ENCODE results near the gene PRUNE1. TPM values are rescaled to one million over a fixed set of nuclear protein-coding genes. Genes with fewer than 3 reads are reported as not detected.

PRUNE1 gene
- total RNA-seq, 1 donor from 2014 or later, result 15.0 TPM

DNA sequence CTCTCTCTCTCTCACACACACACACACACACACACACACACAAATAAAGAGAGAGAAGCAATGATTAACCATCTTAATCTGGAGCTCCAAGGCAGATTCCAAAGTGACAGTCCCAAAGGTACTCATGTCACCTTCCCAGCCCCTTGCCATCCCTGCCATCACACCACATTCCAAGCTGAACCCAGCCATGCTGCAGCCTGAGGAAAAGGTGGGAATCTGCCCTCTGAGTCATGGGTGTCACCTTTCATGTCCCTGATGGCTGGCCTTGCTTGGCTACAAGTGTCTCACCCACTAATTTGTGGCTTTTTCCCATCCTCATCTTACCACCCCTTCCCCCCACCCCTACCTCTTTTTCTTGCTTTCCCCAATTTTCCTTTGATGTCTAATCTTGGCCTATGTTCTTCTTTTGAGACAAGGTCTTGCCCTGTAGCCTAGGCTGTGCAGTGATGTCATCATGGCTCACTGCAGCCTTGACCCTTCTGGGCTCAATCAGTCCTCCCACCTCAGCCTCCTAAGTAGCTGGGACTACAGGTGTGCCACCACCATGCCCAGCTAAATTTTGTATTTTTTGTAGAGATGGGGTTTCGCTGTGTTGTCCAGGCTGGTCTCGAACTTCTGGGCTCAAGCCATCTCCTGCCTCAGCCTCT is 22.9 kb upstream of the PRUNE1 start:
- H3K27ac Mint-ChIP-seq, result no peak overlapping the region
- no peaks in the 10 kb centered on the region for H3K9me3 Mint-ChIP-seq
- DNase-seq (ENCODE audit: low spot score), result no peak
- intact Hi-C loops (cut with micrococcal nuclease), result no loop called here
- H3K4me3 Mint-ChIP-seq, result no peak overlapping the region
- H3K27me3 Mint-ChIP-seq (ENCODE audit: insufficient read depth), result no peaks in the 10 kb centered on the region
- no peaks in the 10 kb centered on the region for H3K4me1 Mint-ChIP-seq (ENCODE audit: low read depth)
- no peaks in the 10 kb centered on the region for H3K36me3 Mint-ChIP-seq (ENCODE audit: low read depth)

DNA sequence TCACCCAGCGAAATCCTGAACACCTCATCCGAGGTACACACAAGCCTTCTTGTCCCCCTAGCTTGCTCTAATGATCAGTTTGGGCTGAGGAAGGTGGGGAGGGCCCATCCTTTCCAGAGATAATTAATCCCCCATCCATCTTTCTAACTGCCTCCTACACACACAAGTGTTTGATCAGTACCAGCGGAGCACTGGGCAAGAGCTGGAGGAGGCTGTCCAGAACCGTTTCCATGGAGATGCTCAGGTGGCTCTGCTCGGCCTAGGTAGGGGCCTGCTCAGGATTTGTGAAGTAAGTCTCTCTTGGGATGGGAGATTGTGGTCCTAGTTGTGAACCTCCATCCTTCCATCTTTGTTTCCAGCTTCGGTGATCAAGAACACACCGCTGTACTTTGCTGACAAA is 20.3 kb upstream of the PRUNE1 start:
- H3K27me3 Mint-ChIP-seq (ENCODE audit: insufficient read depth), result no peaks in the 10 kb centered on the region
- H3K4me1 Mint-ChIP-seq (ENCODE audit: low read depth), result no peaks in the 10 kb centered on the region
- intact Hi-C loops (cut with micrococcal nuclease), result no loop called here
- no peaks in the 10 kb centered on the region for H3K9me3 Mint-ChIP-seq
- H3K27ac Mint-ChIP-seq, result no peak overlapping the region
- no peak overlapping the region for H3K4me3 Mint-ChIP-seq
- H3K36me3 Mint-ChIP-seq (ENCODE audit: low read depth), result no peaks in the 10 kb centered on the region
- DNase-seq (ENCODE audit: low spot score), result no peak

DNA sequence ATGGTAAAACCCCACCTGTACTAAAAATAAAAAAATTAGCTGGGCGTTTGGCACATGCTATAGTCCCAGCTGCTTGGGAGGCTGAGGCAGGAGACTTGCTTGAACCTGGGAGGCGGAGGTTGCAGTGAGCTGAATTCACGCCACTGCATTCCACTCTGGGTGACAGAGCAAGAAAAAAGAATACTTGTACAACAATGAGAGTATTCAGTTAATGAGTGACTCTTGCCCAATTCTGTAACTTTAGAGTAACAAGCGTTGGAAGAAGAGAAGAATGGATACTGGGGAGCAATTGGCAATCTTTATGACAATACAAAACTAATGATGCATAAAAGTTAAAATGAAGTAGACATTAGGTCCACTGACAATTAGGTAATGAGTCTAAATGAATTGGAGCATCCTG is 15.6 kb upstream of the PRUNE1 start:
- peaks cover 8% of the 10 kb centered on the region for H3K4me1 Mint-ChIP-seq (ENCODE audit: low read depth)

DNA sequence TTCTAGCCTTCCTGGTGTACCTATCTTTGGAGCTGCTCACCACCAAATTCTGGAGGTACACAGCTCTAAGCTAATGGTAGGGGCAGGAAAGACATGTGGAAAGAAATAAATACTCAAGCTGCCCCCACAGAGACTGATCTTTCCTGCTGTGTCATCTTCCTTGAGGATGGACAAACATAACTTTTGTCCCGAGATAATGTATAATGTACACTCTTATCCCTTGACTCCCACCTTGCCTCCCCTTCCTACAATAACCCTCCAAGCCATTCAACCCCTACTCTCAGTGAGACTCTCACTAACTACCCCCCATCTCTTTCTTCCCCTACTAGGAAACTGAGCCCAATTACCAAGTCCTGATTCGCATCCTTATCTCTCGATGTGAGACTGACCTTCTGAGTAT is 14.0 kb upstream of the PRUNE1 start:
- H3K27ac Mint-ChIP-seq, result no peak overlapping the region
- peaks cover 8% of the 10 kb centered on the region for H3K4me1 Mint-ChIP-seq (ENCODE audit: low read depth)
- no peaks in the 10 kb centered on the region for H3K9me3 Mint-ChIP-seq
- peaks cover 5% of the 10 kb centered on the region for H3K36me3 Mint-ChIP-seq (ENCODE audit: low read depth)
- intact Hi-C loops (cut with micrococcal nuclease), result no loop called here
- no peak for DNase-seq (ENCODE audit: low spot score)
- no peak overlapping the region for H3K4me3 Mint-ChIP-seq
- H3K27me3 Mint-ChIP-seq (ENCODE audit: insufficient read depth), result no peaks in the 10 kb centered on the region

More for the DNA sequence above, 15.6 kb upstream of the PRUNE1 start:
- Mint-ChIP-seq H3K27ac (no peak overlapping the region), H3K9me3 (no peaks in the 10 kb centered on the region), H3K4me3 (no peak overlapping the region), H3K27me3 (ENCODE audit: insufficient read depth) (no peaks in the 10 kb centered on the region), H3K36me3 (ENCODE audit: low read depth) (peaks cover 5% of the 10 kb centered on the region)
- intact Hi-C loops (cut with micrococcal nuclease), result no loop called here
- no peak for DNase-seq (ENCODE audit: low spot score)

DNA sequence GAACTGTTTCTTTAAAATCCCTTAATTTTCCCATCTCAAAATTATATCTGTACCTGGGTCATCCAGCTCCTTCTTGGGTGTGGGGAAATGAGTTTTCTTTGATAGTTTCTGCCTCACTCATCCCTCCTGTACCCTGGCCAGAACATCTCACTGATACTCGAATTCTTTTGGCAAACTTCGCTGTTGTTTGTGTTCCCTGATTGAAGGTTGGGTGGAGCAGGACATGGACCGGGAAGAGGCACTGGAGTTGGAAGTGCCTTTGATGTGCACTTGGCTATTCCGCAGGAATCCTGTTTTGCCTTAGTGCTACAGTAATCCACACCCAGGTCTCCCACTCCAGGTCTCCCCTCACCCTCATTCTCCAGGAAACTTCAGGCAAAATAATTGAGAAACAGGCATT is 12.8 kb upstream of the PRUNE1 start:
- Mint-ChIP-seq H3K4me1 (ENCODE audit: low read depth) (peaks cover 8% of the 10 kb centered on the region), H3K27me3 (ENCODE audit: insufficient read depth) (no peaks in the 10 kb centered on the region), H3K36me3 (ENCODE audit: low read depth) (peaks cover 7% of the 10 kb centered on the region), H3K27ac (no peak overlapping the region), H3K4me3 (no peak overlapping the region), H3K9me3 (no peaks in the 10 kb centered on the region)
- DNase-seq (ENCODE audit: low spot score), result no peak
- intact Hi-C loops (cut with micrococcal nuclease), result loop anchor here (5.0 kb wide), 1 partner anchor 738 kb away; the partner anchor contains the start of gene CA14

DNA sequence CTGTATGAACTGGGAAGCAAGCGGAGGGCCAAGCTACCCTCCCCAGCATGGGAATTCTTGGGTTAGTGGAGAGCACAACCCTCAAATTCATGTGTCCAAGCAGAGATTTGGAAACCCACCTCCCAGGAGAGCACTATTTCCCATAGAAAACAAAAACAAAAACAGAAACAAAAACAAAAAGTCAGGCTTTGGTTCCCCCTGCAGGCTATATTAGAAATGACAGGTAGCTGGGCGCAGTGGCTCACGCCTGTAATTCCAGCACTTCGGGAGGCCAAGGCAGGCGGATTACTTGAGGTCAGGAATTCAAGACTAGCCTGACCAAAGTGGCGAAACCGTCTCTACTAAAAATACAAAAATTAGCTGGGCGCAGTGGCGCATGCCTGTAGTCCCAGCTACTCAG is 12.4 kb upstream of the PRUNE1 start:
- no peak overlapping the region for H3K27ac Mint-ChIP-seq
- peaks cover 8% of the 10 kb centered on the region for H3K4me1 Mint-ChIP-seq (ENCODE audit: low read depth)
- no peaks in the 10 kb centered on the region for H3K27me3 Mint-ChIP-seq (ENCODE audit: insufficient read depth)
- H3K36me3 Mint-ChIP-seq (ENCODE audit: low read depth), result peaks cover 10% of the 10 kb centered on the region
- DNase-seq (ENCODE audit: low spot score), result peak; percentile 20
- no peaks in the 10 kb centered on the region for H3K9me3 Mint-ChIP-seq
- intact Hi-C loops (cut with micrococcal nuclease), result loop anchor here (1.0 to 5.0 kb wide), 3 partner anchors 12 to 739 kb away; partner anchors contain the start of genes CA14 and PRUNE1
- no peak overlapping the region for H3K4me3 Mint-ChIP-seq

DNA sequence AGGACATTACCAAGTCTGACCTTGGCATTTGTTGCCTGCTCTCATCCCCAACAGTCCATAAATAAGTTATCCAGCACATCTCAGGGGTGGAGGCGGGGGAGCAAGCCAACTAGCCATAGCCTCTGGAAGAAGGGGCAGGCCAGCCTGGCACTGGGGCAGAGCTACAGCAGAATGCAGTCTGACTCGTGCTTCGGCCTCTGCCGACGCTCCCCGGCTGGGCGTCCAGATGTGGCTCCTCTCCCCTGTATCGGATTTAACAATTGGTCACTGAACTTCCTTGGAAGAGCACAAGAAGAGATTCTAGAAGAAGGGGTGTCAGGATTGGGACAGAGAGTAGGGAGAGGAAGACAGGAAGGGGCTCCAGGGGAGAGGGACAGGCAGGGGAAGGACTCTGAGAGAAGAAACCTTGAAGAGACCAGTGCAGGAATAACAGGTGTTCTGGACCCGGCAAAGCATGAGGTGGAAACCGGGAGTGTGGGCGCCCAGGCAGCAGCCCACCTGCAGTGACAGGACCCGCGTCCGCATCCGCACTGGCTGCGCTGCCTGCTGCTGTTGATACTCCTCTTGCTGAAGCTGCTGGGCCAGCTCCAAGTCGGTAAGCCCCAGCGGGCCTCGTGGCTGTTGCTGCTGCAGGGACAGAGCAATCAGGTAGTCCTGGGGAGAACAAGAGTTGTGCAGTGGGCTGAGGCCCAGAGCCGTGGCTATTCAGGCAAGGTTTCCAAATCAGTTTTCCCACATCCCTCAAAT is 10.9 kb upstream of the PRUNE1 start:
- no peaks in the 10 kb centered on the region for H3K9me3 Mint-ChIP-seq
- H3K27ac Mint-ChIP-seq, result peak overlapping the region; percentile 4
- no peak for DNase-seq (ENCODE audit: low spot score)
- peaks cover 17% of the 10 kb centered on the region for H3K36me3 Mint-ChIP-seq (ENCODE audit: low read depth)
- H3K4me1 Mint-ChIP-seq (ENCODE audit: low read depth), result peaks cover 18% of the 10 kb centered on the region
- intact Hi-C loops (cut with micrococcal nuclease), result loop anchor here (5.0 kb wide), 1 partner anchor 740 kb away; the partner anchor contains the start of gene CA14
- no peak overlapping the region for H3K4me3 Mint-ChIP-seq
- H3K27me3 Mint-ChIP-seq (ENCODE audit: insufficient read depth), result no peaks in the 10 kb centered on the region

DNA sequence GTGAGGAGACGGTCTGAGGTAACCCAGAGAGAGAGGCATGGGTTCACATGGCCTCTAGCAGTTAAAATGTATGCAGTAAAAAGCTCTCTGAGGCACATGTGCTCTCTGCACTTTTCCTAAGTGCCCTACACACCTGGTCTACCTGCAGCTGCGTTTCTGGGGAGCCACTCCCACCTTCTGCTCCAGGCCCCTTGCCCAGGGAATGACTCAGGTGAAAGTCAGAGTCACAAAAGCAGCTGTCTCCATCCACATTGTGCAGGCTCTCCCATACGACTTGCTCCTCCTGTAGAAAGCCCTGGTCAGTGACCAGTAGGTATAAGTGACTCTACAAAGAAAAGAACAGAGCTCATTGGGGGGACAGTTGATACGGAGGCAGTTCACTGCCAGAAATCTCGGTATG is 10.3 kb upstream of the PRUNE1 start:
- Mint-ChIP-seq H3K4me3 (no peak overlapping the region), H3K4me1 (ENCODE audit: low read depth) (peaks cover 24% of the 10 kb centered on the region), H3K36me3 (ENCODE audit: low read depth) (peaks cover 22% of the 10 kb centered on the region), H3K27me3 (ENCODE audit: insufficient read depth) (no peaks in the 10 kb centered on the region), H3K9me3 (no peaks in the 10 kb centered on the region), H3K27ac (no peak overlapping the region)
- intact Hi-C loops (cut with micrococcal nuclease), result loop anchor here (5.0 kb wide), 1 partner anchor 741 kb away; the partner anchor contains the start of gene CA14
- no peak for DNase-seq (ENCODE audit: low spot score)

DNA sequence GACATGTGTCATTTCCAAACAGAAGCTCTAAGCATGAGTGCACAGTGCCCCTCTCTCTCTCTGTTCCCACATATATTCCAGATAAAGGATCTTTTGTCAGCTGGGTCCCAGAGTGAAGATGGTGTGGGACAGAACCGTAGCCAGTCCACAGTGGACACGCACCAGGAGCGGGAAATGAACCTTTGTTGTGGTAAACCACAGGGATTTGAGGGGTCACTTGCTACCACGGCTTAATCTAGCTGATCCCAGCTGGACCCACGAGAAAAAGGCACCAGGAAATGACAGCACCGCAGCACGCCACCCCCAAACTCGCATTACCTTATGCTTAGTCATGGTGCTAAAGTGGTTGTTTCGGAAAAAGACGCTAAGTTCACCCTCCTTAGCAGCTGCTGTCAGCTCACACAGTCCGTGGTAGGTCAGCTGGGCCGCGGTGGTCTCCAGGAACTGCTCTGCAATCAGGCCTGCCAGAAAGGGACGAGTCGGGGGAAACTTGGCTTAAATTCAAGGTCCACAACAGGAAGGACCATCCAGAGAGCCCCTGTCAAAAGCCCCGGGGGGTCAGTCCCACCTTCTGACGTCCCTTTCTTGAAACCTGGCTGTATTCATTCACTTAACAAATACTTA is 9.1 kb upstream of the PRUNE1 start:
- Mint-ChIP-seq H3K27ac (no peak overlapping the region), H3K9me3 (no peaks in the 10 kb centered on the region), H3K4me3 (no peak overlapping the region), H3K27me3 (ENCODE audit: insufficient read depth) (no peaks in the 10 kb centered on the region), H3K36me3 (ENCODE audit: low read depth) (peaks cover 23% of the 10 kb centered on the region), H3K4me1 (ENCODE audit: low read depth) (peaks cover 36% of the 10 kb centered on the region)
- intact Hi-C loops (cut with micrococcal nuclease), result loop anchor here (5.0 kb wide), 1 partner anchor 742 kb away; the partner anchor contains the start of gene CA14
- DNase-seq (ENCODE audit: low spot score), result no peak

DNA sequence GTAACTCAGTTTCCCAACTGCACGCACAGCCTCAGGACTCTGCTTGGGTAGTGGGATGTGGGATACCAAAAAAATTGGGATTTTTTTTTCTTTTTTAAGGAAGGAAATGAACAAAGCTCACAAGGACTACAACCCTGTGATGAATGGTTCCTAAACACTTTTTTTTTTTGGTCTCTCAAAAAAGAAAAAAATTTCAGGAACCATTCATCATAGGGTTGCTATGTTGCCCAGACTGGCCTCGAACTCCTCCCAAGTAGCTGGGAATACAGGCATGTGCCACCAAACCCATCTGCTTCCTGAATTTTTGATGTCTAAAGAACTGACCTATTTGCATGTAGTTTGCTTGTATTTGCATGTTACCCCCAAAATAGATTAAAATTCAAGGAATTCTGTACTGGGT is 8.3 kb upstream of the PRUNE1 start:
- Mint-ChIP-seq H3K4me1 (ENCODE audit: low read depth) (peaks cover 44% of the 10 kb centered on the region), H3K9me3 (no peaks in the 10 kb centered on the region), H3K27ac (no peak overlapping the region), H3K27me3 (ENCODE audit: insufficient read depth) (no peaks in the 10 kb centered on the region), H3K36me3 (ENCODE audit: low read depth) (peaks cover 23% of the 10 kb centered on the region), H3K4me3 (no peak overlapping the region)
- intact Hi-C loops (cut with micrococcal nuclease), result loop anchor here (5.0 to 10.0 kb wide), 2 partner anchors 125 to 743 kb away; partner anchors contain the start of genes ARNT and CA14
- no peak for DNase-seq (ENCODE audit: low spot score)

DNA sequence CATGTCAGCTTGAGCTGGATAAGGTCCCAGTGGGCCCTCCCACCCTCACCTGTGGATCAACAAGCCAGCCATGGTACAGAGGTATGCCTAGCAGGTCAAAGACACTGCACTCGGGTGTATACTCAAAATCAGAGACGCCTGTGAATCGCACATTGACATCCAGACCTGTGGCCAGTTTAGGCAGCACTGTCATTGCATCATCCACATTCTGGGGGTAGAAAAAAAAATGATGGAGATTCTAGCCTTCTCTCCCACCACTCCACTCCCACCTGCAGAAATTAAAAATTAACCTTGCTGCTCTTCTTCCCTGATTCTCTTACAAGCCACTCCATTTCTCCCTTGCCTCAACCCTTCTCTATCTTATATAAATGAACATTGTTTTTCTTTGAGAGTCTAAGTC is 7.8 kb upstream of the PRUNE1 start:
- H3K9me3 Mint-ChIP-seq, result no peaks in the 10 kb centered on the region
- H3K36me3 Mint-ChIP-seq (ENCODE audit: low read depth), result peaks cover 23% of the 10 kb centered on the region
- no peak overlapping the region for H3K27ac Mint-ChIP-seq
- H3K4me1 Mint-ChIP-seq (ENCODE audit: low read depth), result peaks cover 48% of the 10 kb centered on the region
- H3K4me3 Mint-ChIP-seq, result no peak overlapping the region
- intact Hi-C loops (cut with micrococcal nuclease), result loop anchor here (10.0 kb wide), 1 partner anchor 126 kb away; the partner anchor contains the start of gene ARNT
- no peak for DNase-seq (ENCODE audit: low spot score)
- H3K27me3 Mint-ChIP-seq (ENCODE audit: insufficient read depth), result no peaks in the 10 kb centered on the region

DNA sequence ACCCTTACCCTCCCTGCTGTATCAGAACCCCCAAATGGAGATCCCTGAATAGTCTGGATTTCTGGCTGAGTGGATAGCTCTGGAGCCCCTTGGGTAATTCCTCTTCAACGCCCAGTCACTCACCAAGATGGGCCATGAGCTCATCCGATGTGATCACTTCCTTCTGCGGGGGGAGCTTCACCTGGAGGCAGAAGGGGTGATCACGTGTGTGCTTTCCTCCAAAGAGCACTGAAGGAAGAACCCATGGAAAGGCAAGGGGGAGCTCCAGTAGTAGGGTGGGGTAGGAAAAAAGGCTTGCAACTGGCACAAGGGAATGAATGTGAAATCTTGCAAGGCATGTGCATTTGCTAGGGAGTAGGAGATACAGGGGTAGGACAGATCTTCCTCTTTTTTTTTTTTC is 6.6 kb upstream of the PRUNE1 start:
- H3K4me3 Mint-ChIP-seq, result peak overlapping the region; percentile 45
- peaks cover 23% of the 10 kb centered on the region for H3K36me3 Mint-ChIP-seq (ENCODE audit: low read depth)
- no peak for DNase-seq (ENCODE audit: low spot score)
- H3K27ac Mint-ChIP-seq, result peak overlapping the region; percentile 61
- intact Hi-C loops (cut with micrococcal nuclease), result loop anchor here (10.0 kb wide), 1 partner anchor 127 kb away; the partner anchor contains the start of gene ARNT
- H3K4me1 Mint-ChIP-seq (ENCODE audit: low read depth), result peaks cover 53% of the 10 kb centered on the region
- H3K27me3 Mint-ChIP-seq (ENCODE audit: insufficient read depth), result no peaks in the 10 kb centered on the region
- H3K9me3 Mint-ChIP-seq, result no peaks in the 10 kb centered on the region

DNA sequence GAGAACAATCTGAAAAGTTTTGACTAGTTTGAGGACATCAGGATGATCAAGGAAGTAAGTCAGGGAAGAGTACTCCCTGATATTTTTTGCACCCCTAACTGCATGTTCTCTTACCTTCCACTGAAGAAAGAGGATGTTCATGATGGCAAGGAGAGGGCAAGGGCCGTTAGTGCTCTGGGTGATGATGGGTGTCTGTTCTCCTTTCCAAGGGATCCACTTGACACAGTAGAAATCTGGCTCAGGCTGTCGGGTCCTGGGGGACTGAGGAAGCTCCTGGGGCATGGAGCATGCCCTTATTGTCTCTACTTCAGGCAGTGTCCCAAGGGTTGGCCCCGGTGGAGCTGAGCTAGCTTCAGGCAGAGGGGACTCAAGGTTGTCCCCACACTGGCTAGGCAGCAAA is 6.2 kb upstream of the PRUNE1 start:
- peaks cover 57% of the 10 kb centered on the region for H3K4me1 Mint-ChIP-seq (ENCODE audit: low read depth)
- H3K27me3 Mint-ChIP-seq (ENCODE audit: insufficient read depth), result no peaks in the 10 kb centered on the region

More for the DNA sequence above, 6.2 kb upstream of the PRUNE1 start:
- Mint-ChIP-seq H3K27ac (peak overlapping the region; percentile 61), H3K36me3 (ENCODE audit: low read depth) (peaks cover 20% of the 10 kb centered on the region), H3K9me3 (no peaks in the 10 kb centered on the region), H3K4me3 (peak overlapping the region; percentile 45)
- intact Hi-C loops (cut with micrococcal nuclease), result loop anchor here (10.0 kb wide), 1 partner anchor 127 kb away; the partner anchor contains the start of gene ARNT
- DNase-seq (ENCODE audit: low spot score), result no peak
